GM18507 (cell line): Measurements from ENCODE around the gene PSPC1.

Experiments used
- DNase-seq: peaks from one replicate; pipeline ENCODE4 v3.0.0; 2011; ENCODE audit warnings: low read depth; ENCODE audit not compliant: insufficient read length; ENCODE audit errors: extremely low spot score
- FAIRE-seq: peaks from 2 replicates; lab custom pipeline; 2011; peaks lifted over from hg19 to GRCh38; lab: Jason Lieb, UNC

Gene PSPC1

DNA sequence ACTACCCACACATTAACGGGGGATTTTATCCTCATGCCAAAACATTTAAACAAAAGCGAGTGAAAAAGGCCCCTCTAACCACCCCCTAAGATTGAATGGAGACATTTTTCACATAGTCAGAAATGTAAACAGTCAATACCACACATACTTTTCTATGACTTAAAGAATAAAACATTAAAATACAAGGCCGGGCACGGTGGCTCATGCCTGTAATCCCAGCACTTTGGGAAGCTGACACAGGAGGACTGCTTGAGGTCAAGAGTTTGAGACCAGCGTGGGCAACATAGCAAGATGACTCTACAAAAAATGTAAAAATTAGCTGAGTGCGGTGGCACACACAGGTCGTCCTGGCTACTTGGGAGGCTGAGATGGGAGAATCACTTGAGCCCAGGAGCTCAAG, 102.0 kb downstream of the PSPC1 start:
- FAIRE-seq, result no peak
- DNase-seq, result no peak

DNA sequence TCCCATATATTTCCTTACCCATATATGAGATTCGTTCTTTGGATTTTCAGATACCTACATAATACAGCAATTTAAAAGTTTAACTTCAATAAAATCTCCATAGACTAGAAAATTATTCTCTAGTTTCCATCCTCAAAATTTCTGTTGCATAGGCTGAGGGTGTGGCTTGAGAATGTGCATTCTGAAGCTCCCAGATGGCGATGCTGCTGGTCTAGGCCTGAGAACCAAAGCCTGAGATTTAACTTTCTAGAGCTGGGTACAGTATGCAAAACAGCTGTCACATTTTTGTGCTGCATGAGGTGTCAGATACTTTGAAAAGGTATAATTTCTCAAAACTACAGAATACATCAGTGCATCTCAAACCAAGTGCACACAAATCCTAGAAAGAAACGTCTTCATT, 106.6 kb downstream of the PSPC1 start:
- DNase-seq (no peak), FAIRE-seq (no peak)

DNA sequence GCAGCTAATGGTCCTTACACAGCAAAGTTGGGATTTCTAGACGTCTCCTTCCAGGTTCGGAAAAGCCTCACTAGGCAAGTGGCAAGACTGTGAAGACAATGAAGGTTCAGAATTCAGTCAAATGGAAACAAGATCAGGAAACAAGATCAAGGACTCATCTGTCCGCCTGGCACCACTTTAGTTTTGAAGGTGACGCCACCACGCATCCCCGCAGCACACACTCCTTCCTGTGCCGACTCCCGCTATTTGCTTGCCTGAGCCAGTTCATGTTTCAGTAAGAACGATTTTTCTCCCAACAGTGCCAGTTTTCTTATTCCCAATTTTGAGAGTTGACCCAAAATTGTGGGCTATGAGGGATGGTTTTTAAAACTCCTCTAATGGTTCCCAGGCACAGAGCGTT, 107.8 kb downstream of the PSPC1 start:
- FAIRE-seq (no peak), DNase-seq (no peak)

GRCh38 chr13:19673473-19674430, 109.0 kb downstream of the PSPC1 start:
- FAIRE-seq (peak; percentile 9), DNase-seq (no peak)

DNA sequence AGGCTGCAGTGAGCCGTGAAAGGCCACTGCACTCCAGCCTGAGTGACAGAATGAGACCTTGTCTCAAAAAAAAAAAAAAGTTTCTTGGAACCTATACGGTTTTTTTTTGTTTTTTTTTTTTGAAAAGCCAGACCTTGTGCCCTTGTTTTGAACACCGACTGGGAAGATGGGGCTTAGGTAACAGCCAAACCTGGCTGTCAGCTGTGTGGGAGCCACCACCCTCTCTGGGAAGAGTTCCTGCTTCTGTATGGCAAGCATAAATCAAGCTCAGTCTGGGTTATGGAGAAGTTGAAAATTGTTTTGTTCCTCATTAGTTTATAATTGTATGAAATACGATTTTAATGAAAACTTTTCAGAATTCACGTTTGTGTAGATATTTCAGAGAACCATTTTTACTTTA, 109.8 kb downstream of the PSPC1 start:
- DNase-seq, result no peak
- FAIRE-seq, result no peak

- FAIRE-seq (no peak), DNase-seq (no peak)
Observed at GRCh38 chr13:19670147-19670546, 112.6 kb downstream of the PSPC1 start.

DNA sequence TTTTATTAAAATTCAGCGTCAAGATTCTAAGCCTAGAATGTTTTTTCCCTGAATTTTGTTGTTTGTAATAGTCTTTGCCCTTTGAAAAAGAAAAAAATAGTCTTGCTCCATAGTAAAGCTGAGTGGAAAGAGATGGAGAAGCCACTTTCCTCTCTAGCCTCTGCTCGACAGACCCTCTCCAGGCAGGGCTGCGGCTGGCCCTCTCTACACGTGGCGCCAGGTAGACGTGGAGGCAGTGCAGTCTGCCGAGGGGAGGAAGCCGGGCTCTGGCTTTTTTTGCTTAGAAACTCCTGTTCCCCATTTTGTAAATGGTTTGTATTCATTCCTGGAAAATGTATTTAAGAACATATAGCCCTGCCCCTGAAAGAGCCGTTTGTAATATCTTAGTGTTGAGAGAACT, 114.0 kb downstream of the PSPC1 start:
- no peak for DNase-seq
- FAIRE-seq, result no peak

DNA sequence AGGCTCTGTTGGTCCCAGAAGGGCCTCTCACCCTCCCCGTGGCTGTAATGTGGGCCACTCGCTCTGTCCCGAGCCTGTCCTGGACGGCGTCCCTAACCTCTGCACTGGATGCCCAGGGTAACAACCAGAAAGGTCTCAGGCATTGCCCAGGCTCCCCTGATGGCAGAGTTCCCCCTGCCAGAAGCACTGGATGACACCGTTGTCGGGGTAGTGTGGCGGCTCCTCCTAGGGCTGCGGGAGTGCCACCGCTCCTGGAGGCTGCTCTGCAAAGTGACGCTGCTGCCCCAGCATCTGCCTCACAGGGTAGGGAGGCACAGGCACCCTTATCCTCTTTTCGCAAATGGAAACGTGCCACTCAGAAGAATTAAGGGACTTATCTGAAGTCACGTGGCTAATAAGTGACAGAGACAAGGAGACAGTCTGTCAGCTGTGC, 117.3 kb downstream of the PSPC1 start:
- DNase-seq, result no peak
- FAIRE-seq, result no peak

GRCh38 chr13:19664481-19665230, 118.1 kb downstream of the PSPC1 start:
- DNase-seq (no peak), FAIRE-seq (no peak)

DNA sequence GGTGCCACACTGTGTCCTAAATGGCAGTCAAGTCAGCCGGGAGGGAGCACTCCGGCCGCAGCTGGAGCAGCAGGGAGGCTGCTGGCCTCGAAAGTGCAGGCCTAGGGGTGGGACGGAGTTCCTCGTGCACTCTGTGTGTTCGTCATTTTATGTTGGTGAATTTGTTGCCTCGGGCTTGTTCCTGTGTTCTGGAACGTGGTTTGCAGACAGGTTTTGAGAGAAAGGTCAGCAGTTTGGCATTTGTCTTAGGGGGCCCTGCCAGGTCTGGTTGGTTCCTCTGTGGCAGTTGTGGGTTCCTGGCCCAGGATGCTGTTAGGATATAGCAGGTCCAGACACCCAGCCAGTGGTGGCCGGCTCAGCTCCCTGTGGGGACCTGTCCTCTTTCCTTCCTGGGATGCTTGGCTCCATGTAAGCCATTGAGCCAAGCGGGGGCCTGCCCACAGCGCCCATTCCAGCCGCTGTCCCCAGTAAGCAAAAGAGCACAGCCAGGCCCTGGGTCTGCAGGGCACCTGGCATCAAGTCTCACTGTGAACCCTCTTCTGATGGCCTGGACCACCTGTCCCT, 119.2 kb downstream of the PSPC1 start:
- FAIRE-seq, result no peak
- DNase-seq, result no peak

DNA sequence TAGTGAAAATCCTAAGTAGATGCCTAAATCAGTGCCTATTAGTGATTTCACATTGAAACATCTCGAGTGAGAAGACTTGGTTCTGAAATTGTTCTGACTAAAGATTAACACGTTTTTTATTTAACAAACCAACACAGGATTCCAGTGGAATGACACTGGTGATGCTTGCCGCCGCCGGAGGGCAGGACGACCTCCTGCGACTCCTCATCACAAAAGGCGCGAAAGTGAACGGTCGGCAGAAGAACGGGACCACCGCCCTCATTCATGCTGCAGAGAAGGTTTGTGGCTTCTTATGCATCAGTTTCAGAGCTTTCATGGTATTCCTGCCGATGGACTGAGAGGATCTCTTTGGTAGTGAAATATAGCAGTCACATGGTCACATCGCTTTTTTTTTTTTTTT, 121.2 kb downstream of the PSPC1 start:
- DNase-seq (no peak), FAIRE-seq (no peak)

GRCh38 chr13:19661126-19661525, 121.6 kb downstream of the PSPC1 start:
- FAIRE-seq, result no peak
- DNase-seq, result no peak

GRCh38 chr13:19658831-19659230, 123.9 kb downstream of the PSPC1 start:
- no peak for FAIRE-seq
- DNase-seq, result no peak

- no peak for FAIRE-seq
Observed at GRCh38 chr13:19657872-19658591, 124.7 kb downstream of the PSPC1 start.

More at GRCh38 chr13:19657872-19658591, 124.7 kb downstream of the PSPC1 start:
- DNase-seq, result no peak
